Mesothelial cell of epicardium (in vitro differentiated cells): Measurements from ENCODE around the gene RNF130. TPM values are rescaled to one million over a fixed set of nuclear protein-coding genes. Genes with fewer than 3 reads are reported as not detected.
"Not testable (repeated sequence)": the region's sequence is repeated elsewhere in the genome, so short reads cannot be mapped to it uniquely, and the experiment has no call there.

ENCODE experiments used
- DNase-seq, 2 experiments: peaks; one replicate each; pipeline ENCODE4 v3.0.0; 2021; ENCODE audit warnings: low spot score in 2 of 2; ENCODE audit not compliant: unreplicated experiment in 2 of 2
- H3K27ac Mint-ChIP-seq: 2 replicates; pipeline ENCODE4 v1.8.0; 2021; ENCODE audit warnings: mixed read lengths
- H3K27me3 Mint-ChIP-seq: 2 replicates; pipeline ENCODE4 v1.8.0; 2021; ENCODE audit warnings: low read depth, mixed read lengths
- H3K36me3 Mint-ChIP-seq: 2 replicates; pipeline ENCODE4 v1.8.0; 2021; ENCODE audit warnings: mixed read lengths
- H3K4me1 Mint-ChIP-seq: 2 replicates; pipeline ENCODE4 v1.8.0; 2021; ENCODE audit warnings: mixed read lengths
- H3K4me3 Mint-ChIP-seq: 2 replicates; pipeline ENCODE4 v1.8.0; 2021; ENCODE audit warnings: mild to moderate bottlenecking, moderate library complexity, mixed read lengths
- H3K9me3 Mint-ChIP-seq: 2 replicates; pipeline ENCODE4 v1.8.0; 2021; ENCODE audit warnings: mixed read lengths
- total RNA-seq: library from RNA; stranded (reverse); gene quantifications from 3 replicates; pipeline ENCODE4 v1.2.1, GENCODE V29; 2021
- TF ChIP-seq, protein P1 (sequence below): fragments of 200-600 bp; sonication (generic); IDR thresholded peaks from one replicate; pipeline ENCODE4 v1.5.0; 2021; ENCODE audit warnings: antibody characterized with exemption; ENCODE audit not compliant: unreplicated experiment

The RNF130 gene
- total RNA-seq, 1 donor from 2014 or later, result 44.9 TPM

DNA sequence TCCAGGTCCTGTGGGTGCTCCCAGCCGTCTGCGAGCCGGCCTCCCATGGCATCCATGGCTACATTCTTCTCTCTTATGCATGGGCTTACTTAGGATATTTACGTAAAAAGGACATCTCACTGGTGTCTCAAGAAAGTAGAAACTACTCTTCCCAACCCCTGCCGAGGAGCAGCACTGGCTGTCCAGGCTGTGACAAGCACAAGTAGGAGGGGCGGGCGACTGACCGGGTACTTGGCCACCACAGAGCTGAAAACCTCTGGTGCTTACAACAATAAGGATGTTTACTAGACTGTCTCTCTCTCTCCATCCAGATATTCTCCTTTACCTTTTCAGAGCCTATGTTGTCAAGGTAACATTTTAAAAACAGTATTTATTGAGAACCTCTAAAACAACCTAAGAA is 107.5 kb downstream of the RNF130 start:
- TF ChIP-seq, protein P1, sequence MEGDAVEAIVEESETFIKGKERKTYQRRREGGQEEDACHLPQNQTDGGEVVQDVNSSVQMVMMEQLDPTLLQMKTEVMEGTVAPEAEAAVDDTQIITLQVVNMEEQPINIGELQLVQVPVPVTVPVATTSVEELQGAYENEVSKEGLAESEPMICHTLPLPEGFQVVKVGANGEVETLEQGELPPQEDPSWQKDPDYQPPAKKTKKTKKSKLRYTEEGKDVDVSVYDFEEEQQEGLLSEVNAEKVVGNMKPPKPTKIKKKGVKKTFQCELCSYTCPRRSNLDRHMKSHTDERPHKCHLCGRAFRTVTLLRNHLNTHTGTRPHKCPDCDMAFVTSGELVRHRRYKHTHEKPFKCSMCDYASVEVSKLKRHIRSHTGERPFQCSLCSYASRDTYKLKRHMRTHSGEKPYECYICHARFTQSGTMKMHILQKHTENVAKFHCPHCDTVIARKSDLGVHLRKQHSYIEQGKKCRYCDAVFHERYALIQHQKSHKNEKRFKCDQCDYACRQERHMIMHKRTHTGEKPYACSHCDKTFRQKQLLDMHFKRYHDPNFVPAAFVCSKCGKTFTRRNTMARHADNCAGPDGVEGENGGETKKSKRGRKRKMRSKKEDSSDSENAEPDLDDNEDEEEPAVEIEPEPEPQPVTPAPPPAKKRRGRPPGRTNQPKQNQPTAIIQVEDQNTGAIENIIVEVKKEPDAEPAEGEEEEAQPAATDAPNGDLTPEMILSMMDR, result no peak
- no peaks in the 10 kb centered on the region for H3K9me3 Mint-ChIP-seq
- no peaks in the 10 kb centered on the region for H3K27me3 Mint-ChIP-seq
- no peaks in the 10 kb centered on the region for H3K4me1 Mint-ChIP-seq
- H3K4me3 Mint-ChIP-seq, result no peak overlapping the region
- H3K27ac Mint-ChIP-seq, result no peak overlapping the region
- peaks cover 46% of the 10 kb centered on the region for H3K36me3 Mint-ChIP-seq
- DNase-seq, result no peak

DNA sequence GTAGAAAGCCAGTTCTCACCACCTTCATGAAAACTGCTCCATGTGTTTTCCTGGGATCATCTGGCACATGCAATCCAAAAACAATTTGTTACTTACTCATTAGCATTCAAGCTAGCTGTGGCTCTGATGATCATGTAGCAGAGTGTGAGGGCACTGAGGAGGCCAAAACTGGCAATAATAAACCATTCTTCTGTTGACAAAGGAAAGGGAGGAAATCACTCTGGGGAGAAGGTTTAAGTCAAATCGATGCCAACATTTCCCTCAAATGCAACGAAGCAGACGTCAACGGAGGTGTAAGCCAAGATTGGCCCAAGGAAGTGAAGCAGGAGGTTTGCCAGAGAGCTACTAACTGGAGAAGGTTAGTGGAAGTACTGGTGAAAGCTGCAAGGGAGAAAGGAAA is 108.2 kb downstream of the RNF130 start:
- Mint-ChIP-seq H3K4me1 (no peaks in the 10 kb centered on the region), H3K27me3 (no peaks in the 10 kb centered on the region), H3K9me3 (no peaks in the 10 kb centered on the region), H3K36me3 (peaks cover 41% of the 10 kb centered on the region), H3K4me3 (no peak overlapping the region), H3K27ac (no peak overlapping the region)
- DNase-seq, result no peak
- TF ChIP-seq, protein P1, result no peak

DNA sequence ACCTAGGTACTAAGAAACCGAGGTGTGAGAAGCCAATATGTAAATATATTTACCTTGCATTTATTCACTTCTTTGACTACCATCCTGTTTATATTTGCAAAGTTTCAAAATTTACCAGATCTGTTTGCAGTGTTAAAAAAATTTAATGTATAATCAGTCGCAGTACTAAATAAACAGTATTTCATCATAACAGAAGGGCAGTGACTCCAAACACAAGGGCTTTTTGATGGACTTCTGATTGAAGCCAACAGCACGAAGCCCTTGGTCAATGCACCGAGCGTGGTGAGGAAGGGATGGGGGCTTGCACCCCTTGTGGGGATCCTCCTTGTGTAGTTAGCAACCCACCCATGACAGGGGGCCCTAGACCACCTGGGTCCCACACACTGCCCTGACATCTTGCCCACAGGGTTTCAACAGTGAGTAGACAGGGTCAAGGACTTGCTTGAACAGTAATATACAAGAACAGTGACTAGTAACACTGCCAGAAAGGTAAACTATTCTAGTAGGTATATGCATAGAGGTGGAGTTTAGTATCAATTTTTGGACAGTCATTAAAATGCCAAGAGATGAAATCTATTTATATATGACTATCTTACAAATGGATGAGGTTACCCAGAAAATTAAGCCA is 111.2 kb downstream of the RNF130 start:
- TF ChIP-seq, protein P1, result no peak
- H3K27me3 Mint-ChIP-seq, result no peaks in the 10 kb centered on the region
- no peaks in the 10 kb centered on the region for H3K4me1 Mint-ChIP-seq
- DNase-seq, result no peak
- H3K4me3 Mint-ChIP-seq, result no peak overlapping the region
- peaks cover 23% of the 10 kb centered on the region for H3K36me3 Mint-ChIP-seq
- no peak overlapping the region for H3K27ac Mint-ChIP-seq
- no peaks in the 10 kb centered on the region for H3K9me3 Mint-ChIP-seq

DNA sequence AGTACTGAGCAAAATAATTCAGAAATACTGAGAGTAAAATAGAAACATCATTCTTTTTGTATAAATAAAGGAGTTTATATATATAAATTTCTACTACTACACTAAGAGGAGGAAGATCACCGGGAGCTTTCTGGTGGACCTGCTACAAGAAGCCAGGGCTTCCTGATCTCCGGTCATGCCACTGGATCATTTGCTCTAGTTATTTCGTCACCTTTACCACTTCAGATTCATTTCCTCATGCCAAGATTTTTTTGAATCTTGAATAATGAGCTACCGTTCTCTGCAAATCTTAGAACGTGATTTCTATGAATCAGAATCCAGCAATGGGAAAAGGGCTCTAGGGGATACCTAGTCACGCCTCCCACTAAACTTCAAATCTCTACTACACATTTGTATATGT is 111.9 kb downstream of the RNF130 start:
- Mint-ChIP-seq H3K4me3 (no peak overlapping the region), H3K36me3 (peaks cover 27% of the 10 kb centered on the region), H3K27ac (no peak overlapping the region), H3K27me3 (no peaks in the 10 kb centered on the region), H3K4me1 (no peaks in the 10 kb centered on the region), H3K9me3 (no peaks in the 10 kb centered on the region)
- no peak for DNase-seq
- TF ChIP-seq, protein P1, result no peak

DNA sequence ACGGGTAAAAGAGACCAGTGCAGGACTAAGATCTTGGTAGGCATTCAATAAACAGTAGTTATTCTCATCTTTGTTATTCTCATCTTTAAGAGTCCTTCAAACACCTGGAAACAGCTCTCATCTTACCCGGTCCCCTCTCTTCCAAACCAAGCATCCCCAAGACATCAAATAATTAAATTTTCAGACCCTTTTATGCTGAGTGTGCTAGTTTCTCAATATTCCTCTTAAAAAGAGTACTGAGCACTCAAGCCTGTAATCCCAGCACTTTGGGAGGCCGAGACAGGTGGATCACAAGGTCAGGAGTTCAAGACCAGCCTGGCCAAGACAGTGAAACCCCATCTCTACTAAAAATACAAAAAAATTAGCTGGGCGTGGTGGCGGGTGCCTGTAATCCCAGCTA is 112.4 kb downstream of the RNF130 start:
- H3K27ac Mint-ChIP-seq, result not testable (repeated sequence)
- H3K36me3 Mint-ChIP-seq, result peaks cover 30% of the 10 kb centered on the region

DNA sequence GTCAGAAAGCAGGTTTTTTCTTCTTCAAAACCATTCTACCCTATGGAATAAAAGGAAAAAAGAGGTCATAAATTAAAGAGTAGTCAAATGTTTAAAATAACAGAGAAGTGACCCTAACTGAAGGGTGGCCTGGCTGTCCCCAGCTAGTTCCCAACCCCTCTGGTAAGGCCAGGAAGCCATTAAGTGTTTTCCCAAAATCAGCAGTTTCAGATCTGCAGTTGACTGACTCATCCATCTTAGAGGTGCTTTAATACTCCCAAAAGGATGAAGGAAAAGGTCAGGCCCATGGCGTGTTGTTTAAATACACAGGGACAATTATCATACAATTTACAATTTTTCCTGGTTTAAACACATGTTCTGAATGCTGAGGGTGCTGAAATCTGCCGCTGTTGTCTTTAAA is 115.9 kb downstream of the RNF130 start:
- H3K27me3 Mint-ChIP-seq, result no peaks in the 10 kb centered on the region
- H3K9me3 Mint-ChIP-seq, result peaks cover 8% of the 10 kb centered on the region
- no peak overlapping the region for H3K27ac Mint-ChIP-seq
- TF ChIP-seq, protein P1, result no peak
- DNase-seq, result no peak
- no peak overlapping the region for H3K4me3 Mint-ChIP-seq
- no peaks in the 10 kb centered on the region for H3K4me1 Mint-ChIP-seq
- H3K36me3 Mint-ChIP-seq, result peaks cover 31% of the 10 kb centered on the region

More for the DNA sequence above, 112.4 kb downstream of the RNF130 start:
- H3K4me1 Mint-ChIP-seq, H3K4me3 Mint-ChIP-seq, H3K9me3 Mint-ChIP-seq, H3K27me3 Mint-ChIP-seq, DNase-seq: not testable (repeated sequence)
